Kidney epithelial cell (primary cell): ENCODE data around the gene EQTN. TPM values are rescaled to one million over a fixed set of nuclear protein-coding genes. Genes with fewer than 3 reads are reported as not detected.
A peak's percentile ranks its signal among the peaks of the same experiment; 100 is the strongest.
"Not testable (repeated sequence)": the region's sequence is repeated elsewhere in the genome, so short reads cannot be mapped to it uniquely, and the experiment has no call there.

Experiments used
- DNase-seq: peaks from one replicate; pipeline ENCODE4 v3.0.0-alpha.2; 2010; ENCODE audit warnings: low read depth
- H3K27me3 ChIP-seq: 2 replicates; pipeline ENCODE4 v1.6.0; 2011; ENCODE audit warnings: low read length; ENCODE audit not compliant: control insufficient read depth, insufficient read depth
- H3K36me3 ChIP-seq: 2 replicates; pipeline ENCODE4 v1.5.1; 2011; ENCODE audit warnings: low read length; ENCODE audit not compliant: control insufficient read depth, insufficient read depth
- H3K4me3 ChIP-seq: 2 replicates; pipeline ENCODE4 v1.5.1; 2011; ENCODE audit warnings: low read depth, mild to moderate bottlenecking, control low read depth, low read length
- CTCF ChIP-seq: IDR thresholded peaks from 2 replicates; pipeline ENCODE4 v1.5.1; 2011; ENCODE audit warnings: mild to moderate bottlenecking, moderate library complexity, low read length, control low read depth, inconsistent platforms; ENCODE audit not compliant: insufficient read depth, poor library complexity, severe bottlenecking
- total RNA-seq: library from RNA; depleted of rRNA; stranded (reverse); fragments of >200 nt; gene quantifications from 2 replicates; pipeline ENCODE4 v1.2.3, GENCODE V29; 2015

Gene EQTN
- total RNA-seq, 1 donor from 2014 or later, result not detected

GRCh38 chr9:27260789-27261516, 36.0 kb downstream of the EQTN start:
- H3K27me3 ChIP-seq, result no peaks in the 10 kb centered on the region
- H3K36me3 ChIP-seq, result no peaks in the 10 kb centered on the region
- TF ChIP-seq CTCF, result no peak
- no peak overlapping the region for H3K4me3 ChIP-seq
- no peak for DNase-seq

- no peak for DNase-seq
- TF ChIP-seq CTCF, result no peak
- Histone ChIP-seq H3K27me3 (no peaks in the 10 kb centered on the region), H3K4me3 (no peak overlapping the region), H3K36me3 (no peaks in the 10 kb centered on the region)
Observed at GRCh38 chr9:27258662-27259061, 38.3 kb downstream of the EQTN start.

- Histone ChIP-seq H3K4me3 (no peak overlapping the region), H3K36me3 (no peaks in the 10 kb centered on the region), H3K27me3 (no peaks in the 10 kb centered on the region)
- no peak for TF ChIP-seq CTCF
- DNase-seq, result no peak
Observed at GRCh38 chr9:27248702-27249101, 48.2 kb downstream of the EQTN start.

GRCh38 chr9:27247756-27248155, 49.2 kb downstream of the EQTN start:
- no peaks in the 10 kb centered on the region for H3K36me3 ChIP-seq
- H3K4me3 ChIP-seq, result no peak overlapping the region
- H3K27me3 ChIP-seq, result no peaks in the 10 kb centered on the region
- TF ChIP-seq CTCF, result peak; percentile 64
- no peak for DNase-seq

- not testable (repeated sequence) for H3K4me3 ChIP-seq, DNase-seq, H3K36me3 ChIP-seq, H3K27me3 ChIP-seq
Observed at GRCh38 chr9:27239648-27240047, 57.3 kb downstream of the EQTN start.

Other genes starting within 250 kb of the EQTN start
- gene TEK, start 187.9 kb downstream of the EQTN start, total RNA-seq, result 0.07 and 0.33 TPM in 2 replicates
- not detected in 2 replicates for gene IFNK, start 227.1 kb upstream of the EQTN start, total RNA-seq
- gene MOB3B, start 232.7 kb upstream of the EQTN start, total RNA-seq, result 1.4 and 1.9 TPM in 2 replicates